ENCODE results near the gene SLC6A8. TPM values are rescaled to one million over a fixed set of nuclear protein-coding genes. Genes with fewer than 3 reads are reported as not detected.
"Not testable (repeated sequence)": the region's sequence is repeated elsewhere in the genome, so short reads cannot be mapped to it uniquely, and the experiment has no call there.

SLC6A8 gene
- total RNA-seq, 1 donor from 2014 or later = 5.9 TPM

DNA sequence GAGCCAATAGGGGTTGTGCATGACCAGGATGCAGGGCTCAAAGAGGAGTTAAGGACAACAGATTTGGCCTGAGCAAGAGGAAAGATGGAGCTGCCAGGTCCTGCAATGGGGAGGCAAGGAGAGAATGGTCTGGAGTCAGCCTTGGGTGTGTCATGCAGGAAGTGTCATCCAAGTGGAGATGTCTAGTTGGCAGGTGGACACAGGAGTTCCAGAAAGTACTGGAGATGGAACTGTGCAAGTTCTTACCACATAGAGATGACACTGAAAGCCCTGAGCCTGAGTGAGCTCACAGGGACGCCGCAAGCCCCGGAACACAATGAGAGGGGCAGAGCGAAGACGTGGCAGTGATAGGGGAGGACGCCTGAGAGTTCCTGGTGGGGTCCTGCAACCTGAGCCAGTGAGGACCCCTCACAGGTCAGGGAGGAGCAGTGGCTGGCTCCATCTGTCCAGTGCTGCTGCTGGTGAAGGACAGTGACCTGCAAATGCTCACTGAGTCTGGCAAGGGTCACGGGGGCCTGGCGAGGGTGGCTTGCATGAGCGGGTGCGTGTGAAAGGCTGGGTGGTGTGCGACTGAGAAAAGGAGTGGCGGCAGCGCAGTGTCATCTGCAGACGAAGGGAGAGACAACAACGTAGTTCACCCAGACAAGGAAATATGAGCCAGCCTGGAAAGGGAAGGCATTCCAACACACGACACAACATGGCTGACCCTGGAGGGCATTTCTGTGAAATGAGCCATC lies 9.4 kb downstream of the SLC6A8 start:
- intact Hi-C loops (cut with micrococcal nuclease); H3K4me1 Mint-ChIP-seq (ENCODE audit: low read depth); H3K4me3 Mint-ChIP-seq; H3K27ac Mint-ChIP-seq; H3K27me3 Mint-ChIP-seq (ENCODE audit: insufficient read depth); DNase-seq (ENCODE audit: low spot score); H3K9me3 Mint-ChIP-seq: not testable (repeated sequence)
- H3K36me3 Mint-ChIP-seq (ENCODE audit: low read depth) = peaks cover 14% of the 10 kb centered on the region

DNA sequence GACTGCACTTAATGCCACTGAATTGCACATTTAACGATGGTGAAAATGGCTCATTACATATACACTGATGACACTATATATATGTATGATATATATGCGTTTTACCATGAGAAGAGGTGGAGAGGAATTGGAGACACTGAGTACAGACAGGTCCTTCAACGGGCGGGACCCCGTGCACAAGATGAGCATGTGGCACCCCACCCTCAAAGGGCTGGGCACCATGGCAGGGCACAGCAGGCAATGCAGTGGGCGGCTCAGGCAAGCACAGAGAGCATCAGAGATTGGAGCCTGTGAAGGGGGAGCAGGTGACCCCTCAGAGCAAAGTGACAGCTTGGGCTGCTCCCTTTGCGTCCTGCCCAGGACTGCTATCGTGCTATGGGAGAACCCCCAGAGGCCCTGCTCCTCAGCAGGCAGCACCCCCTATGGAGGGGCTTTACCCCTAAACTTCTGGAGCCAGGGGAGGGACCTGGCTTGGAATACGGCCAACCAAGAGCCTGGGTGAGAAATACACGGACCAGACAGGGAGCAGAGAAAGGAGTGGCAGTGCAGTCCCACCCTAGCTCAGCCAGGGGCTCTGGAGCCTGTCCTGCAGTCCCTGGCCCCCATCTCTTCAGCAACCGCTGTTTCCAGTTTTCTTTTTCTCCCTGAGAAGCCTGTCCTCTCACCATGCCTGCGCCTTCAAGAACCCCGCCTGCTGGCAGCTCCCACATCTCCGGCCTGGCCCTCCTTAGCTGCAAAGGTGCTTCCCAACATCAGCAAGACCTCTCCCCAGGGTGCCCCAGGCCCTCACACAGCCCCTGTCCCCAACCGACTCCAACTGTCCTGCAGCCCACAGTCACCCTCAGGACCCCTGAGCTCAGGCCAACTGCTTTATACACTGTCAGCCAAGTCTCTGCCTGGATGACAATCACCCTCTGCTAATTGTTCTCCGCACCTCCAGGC lies 10.5 kb downstream of the SLC6A8 start:
- Mint-ChIP-seq H3K27me3 (ENCODE audit: insufficient read depth) (no peaks in the 10 kb centered on the region), H3K4me3 (no peak overlapping the region), H3K36me3 (ENCODE audit: low read depth) (peaks cover 14% of the 10 kb centered on the region), H3K27ac (peak overlapping the region; percentile 55), H3K9me3 (no peaks in the 10 kb centered on the region), H3K4me1 (ENCODE audit: low read depth) (no peaks in the 10 kb centered on the region)
- intact Hi-C loops (cut with micrococcal nuclease) = no loop called here
- no peak for DNase-seq (ENCODE audit: low spot score)

DNA sequence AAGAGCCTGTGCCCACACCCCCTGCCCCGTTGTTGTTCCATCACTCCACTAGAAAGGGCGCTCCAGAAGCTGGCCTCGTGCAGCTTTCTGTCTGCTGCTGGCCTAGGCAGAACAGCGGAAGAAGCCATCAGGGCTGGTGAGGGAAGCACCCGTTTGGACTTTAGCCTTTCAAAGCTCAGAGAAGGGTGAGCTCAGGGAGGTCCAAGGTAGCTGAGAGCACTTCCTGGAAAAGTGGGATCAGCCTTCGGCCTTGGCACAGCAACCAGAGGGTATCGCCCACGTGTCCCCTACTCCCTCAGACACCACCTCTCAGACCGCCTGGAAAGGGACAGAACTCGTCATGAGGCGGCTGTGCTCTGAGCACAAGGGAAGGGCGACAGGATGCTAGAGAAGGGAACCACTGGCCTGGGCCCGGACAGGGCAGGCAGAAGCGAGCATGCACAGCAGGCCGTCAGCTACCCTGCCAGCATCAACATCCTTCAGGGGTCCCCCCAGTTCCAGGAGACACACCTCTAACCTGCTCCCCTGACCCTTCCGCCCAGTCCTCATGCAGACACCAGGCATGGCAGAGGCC lies 11.6 kb downstream of the SLC6A8 start:
- H3K27me3 Mint-ChIP-seq (ENCODE audit: insufficient read depth); H3K4me1 Mint-ChIP-seq (ENCODE audit: low read depth); H3K4me3 Mint-ChIP-seq; H3K9me3 Mint-ChIP-seq; DNase-seq (ENCODE audit: low spot score); H3K27ac Mint-ChIP-seq; intact Hi-C loops (cut with micrococcal nuclease): not testable (repeated sequence)
- peaks cover 15% of the 10 kb centered on the region for H3K36me3 Mint-ChIP-seq (ENCODE audit: low read depth)

DNA sequence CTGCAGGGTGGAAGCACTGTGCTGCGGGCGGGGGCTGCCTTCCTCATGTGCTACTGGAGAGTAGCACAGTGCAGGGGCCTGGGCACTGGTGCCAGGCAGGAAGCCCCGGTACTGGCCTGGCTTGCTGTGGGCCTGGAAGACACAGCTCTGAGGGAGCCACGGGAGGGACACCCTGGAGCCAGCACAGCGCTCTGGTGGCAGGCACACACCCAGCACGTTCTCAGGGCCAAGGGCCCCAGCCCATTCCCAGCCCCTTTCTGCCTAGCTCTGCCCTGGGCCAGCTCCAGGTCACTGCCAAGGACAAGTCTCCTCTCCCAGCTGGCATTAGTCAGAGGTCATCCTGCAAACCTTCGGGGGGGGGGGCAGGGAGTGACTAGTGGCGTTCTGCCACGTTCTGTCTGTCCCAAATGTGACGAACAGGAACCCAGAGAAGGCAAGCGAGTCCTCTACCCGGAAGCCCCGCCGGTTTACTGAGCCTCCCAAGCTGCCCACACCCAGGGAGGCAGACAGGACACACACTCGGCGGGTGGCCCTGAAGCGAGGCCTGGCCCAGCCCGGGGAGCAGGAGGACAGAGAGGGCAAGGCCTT lies 12.2 kb downstream of the SLC6A8 start:
- H3K4me3 Mint-ChIP-seq; H3K4me1 Mint-ChIP-seq (ENCODE audit: low read depth); H3K27me3 Mint-ChIP-seq (ENCODE audit: insufficient read depth); H3K27ac Mint-ChIP-seq; H3K9me3 Mint-ChIP-seq; DNase-seq (ENCODE audit: low spot score); intact Hi-C loops (cut with micrococcal nuclease): not testable (repeated sequence)
- H3K36me3 Mint-ChIP-seq (ENCODE audit: low read depth) = peaks cover 15% of the 10 kb centered on the region

DNA sequence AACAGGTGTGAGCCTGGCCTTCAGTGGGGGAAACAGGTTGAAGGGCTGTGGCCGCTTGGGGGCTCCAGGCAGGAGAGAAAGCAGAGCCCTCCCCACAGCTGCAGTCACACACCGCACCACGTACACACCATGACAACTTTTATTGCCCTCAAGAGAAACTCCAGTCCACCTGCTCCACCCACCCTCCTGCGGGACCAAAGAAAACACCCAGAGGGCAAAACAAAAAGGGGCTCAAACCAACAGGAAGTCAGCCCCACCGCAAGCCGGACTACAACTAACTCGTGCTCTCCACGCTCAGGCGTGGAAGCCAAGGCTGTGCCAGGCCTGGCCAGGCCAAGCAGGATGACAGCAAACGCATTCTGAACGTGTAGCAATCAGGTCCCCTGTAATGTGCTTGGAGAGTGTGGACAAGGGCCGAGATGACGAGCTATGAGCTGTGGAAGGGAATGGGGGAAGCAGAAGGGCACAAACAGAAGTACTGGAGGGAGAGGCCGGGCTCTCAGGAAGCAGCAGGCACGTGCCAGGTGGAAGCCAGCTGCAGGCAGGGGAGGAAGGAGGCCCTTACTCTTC lies 12.7 kb downstream of the SLC6A8 start:
- Mint-ChIP-seq H3K27ac (no peak overlapping the region), H3K9me3 (no peaks in the 10 kb centered on the region), H3K36me3 (ENCODE audit: low read depth) (peaks cover 15% of the 10 kb centered on the region), H3K4me3 (no peak overlapping the region), H3K4me1 (ENCODE audit: low read depth) (no peaks in the 10 kb centered on the region), H3K27me3 (ENCODE audit: insufficient read depth) (no peaks in the 10 kb centered on the region)
- DNase-seq (ENCODE audit: low spot score) = no peak
- intact Hi-C loops (cut with micrococcal nuclease) = no loop called here

DNA sequence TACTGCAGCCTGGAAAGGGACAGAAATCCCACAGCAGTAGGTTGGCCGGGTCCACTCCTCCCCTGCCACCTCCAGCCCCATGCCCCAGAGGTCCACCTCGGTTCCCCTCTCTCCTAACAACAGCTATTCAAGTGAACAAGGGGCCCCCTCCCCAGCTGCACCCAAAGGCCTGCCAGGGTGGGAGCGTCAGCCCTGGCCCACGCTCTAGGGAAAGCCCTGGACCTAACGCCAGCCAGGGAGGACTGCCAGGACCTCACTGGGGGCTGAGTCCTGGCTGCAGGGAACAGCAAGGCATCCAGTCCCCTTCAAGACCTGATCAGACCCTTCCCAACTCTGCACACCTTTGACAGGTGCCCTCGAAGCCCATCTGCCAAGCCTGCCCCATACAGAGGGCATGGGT lies 13.2 kb downstream of the SLC6A8 start:
- no peak overlapping the region for H3K4me3 Mint-ChIP-seq
- intact Hi-C loops (cut with micrococcal nuclease) = no loop called here
- no peaks in the 10 kb centered on the region for H3K27me3 Mint-ChIP-seq (ENCODE audit: insufficient read depth)
- no peaks in the 10 kb centered on the region for H3K9me3 Mint-ChIP-seq
- no peak for DNase-seq (ENCODE audit: low spot score)
- H3K36me3 Mint-ChIP-seq (ENCODE audit: low read depth) = peaks cover 14% of the 10 kb centered on the region
- H3K4me1 Mint-ChIP-seq (ENCODE audit: low read depth) = no peaks in the 10 kb centered on the region
- no peak overlapping the region for H3K27ac Mint-ChIP-seq

DNA sequence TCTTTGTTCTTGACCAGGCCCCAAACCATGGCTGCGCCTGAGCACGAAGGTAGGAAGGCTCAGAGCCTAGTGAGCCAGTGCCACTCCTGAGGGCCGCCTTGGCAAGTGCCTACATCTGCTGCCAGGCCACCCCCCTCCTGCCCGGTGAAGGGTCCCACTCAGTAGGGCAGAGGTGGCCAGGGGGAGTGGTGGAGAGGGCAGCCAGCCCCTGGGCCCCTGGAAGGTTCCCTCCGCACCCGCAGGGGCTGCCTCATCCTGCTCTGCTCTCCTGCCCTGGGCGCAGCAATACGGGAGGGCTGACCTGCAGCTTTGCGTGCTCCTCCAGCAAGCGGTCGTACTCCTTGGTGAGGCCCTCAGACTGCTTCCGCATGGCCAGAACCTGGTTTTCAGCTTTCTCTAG lies 14.0 kb downstream of the SLC6A8 start:
- Mint-ChIP-seq H3K4me3 (no peak overlapping the region), H3K9me3 (no peaks in the 10 kb centered on the region), H3K27me3 (ENCODE audit: insufficient read depth) (no peaks in the 10 kb centered on the region), H3K4me1 (ENCODE audit: low read depth) (no peaks in the 10 kb centered on the region), H3K27ac (no peak overlapping the region), H3K36me3 (ENCODE audit: low read depth) (peaks cover 19% of the 10 kb centered on the region)
- DNase-seq (ENCODE audit: low spot score) = no peak
- intact Hi-C loops (cut with micrococcal nuclease) = no loop called here

DNA sequence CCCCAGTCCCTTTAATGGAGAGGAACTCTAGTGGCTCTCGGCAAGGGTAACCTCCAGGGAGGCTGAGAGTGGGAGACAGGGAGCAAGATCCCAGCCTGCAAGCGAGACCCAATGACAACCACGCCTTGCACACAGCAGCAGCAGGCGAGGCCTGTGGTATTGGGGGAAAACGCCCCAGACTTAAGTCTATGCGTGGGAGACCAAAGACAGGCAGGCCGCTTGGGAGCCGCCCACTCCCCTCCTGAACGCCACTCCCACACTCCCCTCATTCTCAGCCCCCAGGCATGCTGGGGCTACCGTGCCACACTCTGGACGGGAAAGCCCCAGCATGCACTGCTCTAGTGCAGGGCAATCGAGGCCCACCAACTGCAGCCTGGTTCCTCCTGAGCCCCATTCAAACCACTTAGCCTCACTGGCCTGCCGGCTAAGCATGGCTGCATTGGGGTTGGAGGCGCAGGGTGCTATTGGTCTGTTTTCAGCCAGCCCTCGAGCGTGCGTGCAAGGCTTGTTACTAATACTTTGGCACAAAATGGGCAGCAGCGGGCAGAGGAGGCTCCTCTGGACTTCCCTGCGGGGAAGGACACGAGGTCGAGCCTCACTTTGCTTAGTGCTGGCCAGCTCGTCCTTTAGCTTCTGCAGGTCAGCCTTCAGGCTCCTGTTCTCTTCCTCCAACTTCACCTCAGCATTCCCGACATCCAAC lies 14.8 kb downstream of the SLC6A8 start:
- Mint-ChIP-seq H3K4me3 (no peak overlapping the region), H3K27ac (no peak overlapping the region), H3K36me3 (ENCODE audit: low read depth) (peaks cover 15% of the 10 kb centered on the region), H3K4me1 (ENCODE audit: low read depth) (no peaks in the 10 kb centered on the region), H3K9me3 (no peaks in the 10 kb centered on the region), H3K27me3 (ENCODE audit: insufficient read depth) (no peaks in the 10 kb centered on the region)
- DNase-seq (ENCODE audit: low spot score) = no peak
- intact Hi-C loops (cut with micrococcal nuclease) = no loop called here

DNA sequence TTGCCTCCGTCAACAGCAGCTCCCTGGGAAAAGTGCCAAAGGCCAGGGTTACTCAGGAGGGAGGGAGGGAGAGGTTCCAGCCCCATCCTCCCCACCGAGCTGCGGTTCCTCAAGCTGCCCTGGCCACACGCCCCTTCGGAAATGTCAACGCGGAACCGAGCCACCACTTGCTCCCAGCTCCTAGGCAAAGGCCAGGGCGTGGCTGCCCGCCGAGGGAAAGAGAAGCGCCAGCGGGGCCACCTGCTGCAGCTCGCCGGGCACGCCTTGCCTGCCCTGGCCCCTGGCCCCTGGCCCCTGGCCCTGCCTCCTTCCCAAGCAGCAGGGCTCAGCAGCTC lies 15.3 kb downstream of the SLC6A8 start:
- DNase-seq (ENCODE audit: low spot score) = no peak
- Mint-ChIP-seq H3K4me1 (ENCODE audit: low read depth) (no peaks in the 10 kb centered on the region), H3K4me3 (no peak overlapping the region), H3K27me3 (ENCODE audit: insufficient read depth) (no peaks in the 10 kb centered on the region), H3K36me3 (ENCODE audit: low read depth) (peaks cover 14% of the 10 kb centered on the region), H3K27ac (no peak overlapping the region), H3K9me3 (no peaks in the 10 kb centered on the region)
- intact Hi-C loops (cut with micrococcal nuclease) = no loop called here

DNA sequence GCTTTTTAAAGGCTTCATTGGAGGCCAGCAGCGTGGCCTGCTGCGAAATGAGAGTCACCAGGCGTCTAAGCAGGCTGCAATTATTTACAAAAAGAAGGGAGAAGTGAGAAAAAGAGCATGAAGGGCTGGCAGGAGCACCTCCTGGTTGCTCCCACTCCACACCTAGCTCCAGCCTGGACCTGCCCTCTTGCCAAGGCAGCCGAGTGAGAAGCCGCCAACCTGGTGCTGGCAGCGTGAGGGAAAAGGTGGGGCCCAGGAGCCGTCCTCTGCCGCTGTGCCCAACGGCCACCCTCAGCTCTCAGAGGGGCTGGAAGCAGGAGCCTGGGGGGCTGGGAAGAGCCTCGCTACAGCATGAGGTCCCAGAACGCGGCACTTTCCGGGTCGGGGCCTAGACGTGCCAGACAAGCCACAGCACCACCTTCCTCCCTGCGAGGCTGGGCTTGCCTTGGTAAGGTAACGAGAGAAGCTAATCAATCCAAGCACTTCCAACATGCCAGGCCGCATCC lies 16.3 kb downstream of the SLC6A8 start:
- no peaks in the 10 kb centered on the region for H3K4me1 Mint-ChIP-seq (ENCODE audit: low read depth)

DNA sequence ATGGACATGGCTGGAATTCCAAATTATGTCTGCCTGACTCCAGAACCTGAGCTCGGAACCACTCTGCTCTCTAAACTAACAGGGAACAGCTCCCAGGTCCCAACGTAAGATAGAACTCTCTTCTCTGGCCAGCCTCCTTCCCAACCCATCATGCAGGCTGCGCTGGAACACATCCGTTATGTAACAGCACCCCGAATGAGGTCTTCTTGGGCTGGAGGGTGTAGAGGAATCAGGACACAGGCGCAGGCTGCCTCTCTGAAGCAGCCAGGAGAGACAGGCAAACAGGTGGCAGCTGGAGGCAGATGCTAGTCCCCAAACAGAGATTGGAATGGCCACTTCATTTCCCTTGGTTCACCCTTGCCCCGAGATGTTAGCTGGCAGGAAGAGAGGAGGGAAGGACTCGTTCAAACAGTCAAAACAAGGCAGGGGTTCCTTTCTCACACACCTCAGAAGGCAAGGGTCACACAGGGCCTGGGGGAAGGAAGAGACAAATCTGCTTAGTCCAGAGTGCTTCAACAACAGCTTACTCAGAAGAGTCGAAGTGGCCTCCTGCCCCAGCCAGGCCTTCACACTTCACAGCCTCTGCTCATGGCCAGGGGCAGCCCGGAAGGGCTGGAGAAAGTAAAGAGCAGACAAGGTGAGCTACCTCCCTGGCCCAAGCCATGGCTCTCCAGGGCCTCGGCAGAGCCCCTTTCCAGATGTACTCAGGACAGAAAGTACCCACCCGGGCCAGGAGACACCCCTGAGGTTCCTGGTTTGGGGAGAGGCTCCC lies 17.1 kb downstream of the SLC6A8 start:
- Mint-ChIP-seq H3K36me3 (ENCODE audit: low read depth) (peaks cover 12% of the 10 kb centered on the region), H3K27ac (peak overlapping the region; percentile 31)
- DNase-seq (ENCODE audit: low spot score); H3K9me3 Mint-ChIP-seq; intact Hi-C loops (cut with micrococcal nuclease); H3K4me3 Mint-ChIP-seq; H3K27me3 Mint-ChIP-seq (ENCODE audit: insufficient read depth); H3K4me1 Mint-ChIP-seq (ENCODE audit: low read depth): not testable (repeated sequence)

More for the DNA sequence above, 16.3 kb downstream of the SLC6A8 start:
- no peaks in the 10 kb centered on the region for H3K9me3 Mint-ChIP-seq
- H3K27ac Mint-ChIP-seq = no peak overlapping the region
- DNase-seq (ENCODE audit: low spot score) = no peak
- H3K4me3 Mint-ChIP-seq = no peak overlapping the region
- H3K27me3 Mint-ChIP-seq (ENCODE audit: insufficient read depth) = no peaks in the 10 kb centered on the region
- intact Hi-C loops (cut with micrococcal nuclease) = no loop called here
- peaks cover 12% of the 10 kb centered on the region for H3K36me3 Mint-ChIP-seq (ENCODE audit: low read depth)

All from activated T-helper 1 cell treated with anti-CD3 and anti-CD28 coated beads, Interleukin-12 subunit alpha, Interleukin-12 subunit beta, Interleukin-2, Interleukin-4 antibody, amounts not matched to agents 30 ng/mL and 10 ng/mL and 1 ng/mL, durations not matched to agents 14 hours and 24 hours and 36 hours (primary cell).